HepG2 (cell line): ENCODE results near the gene ZCCHC7. TPM values are rescaled to one million over a fixed set of nuclear protein-coding genes. Genes with fewer than 3 reads are reported as not detected.
A peak's percentile ranks its signal among the peaks of the same experiment; 100 is the strongest.

Experiments
- ELF3 ChIP-seq: IDR thresholded peaks from 2 replicates; pipeline ENCODE4 v1.6.1; 2016; ENCODE audit warnings: missing genetic modification reagents, missing compliant biosample characterization
- FOXM1 ChIP-seq: sonication (generic); formaldehyde crosslinking; IDR thresholded peaks from 2 replicates; pipeline ENCODE4 v1.5.0; 2020; ENCODE audit warnings: missing genetic modification reagents
- IKZF1 ChIP-seq: fragments of 450-650 bp; IDR thresholded peaks from 2 replicates; pipeline ENCODE4 v1.7.1; 2016
- MNT ChIP-seq: fragments of 450-650 bp; IDR thresholded peaks from 2 replicates; pipeline ENCODE4 v1.6.1; 2016
- MYPOP ChIP-seq: sonication (generic); formaldehyde crosslinking; IDR thresholded peaks from 2 replicates; pipeline ENCODE4 v1.8.1; 2023; ENCODE audit warnings: mild to moderate bottlenecking, moderate library complexity, missing genetic modification reagents
- NR0B2 ChIP-seq: sonication (generic); formaldehyde crosslinking; IDR thresholded peaks from 2 replicates; pipeline ENCODE4 v1.4.0; 2020; ENCODE audit warnings: mild to moderate bottlenecking, missing genetic modification reagents
- SAP130 ChIP-seq: IDR thresholded peaks from 2 replicates; pipeline ENCODE4 v1.6.1; 2016; ENCODE audit warnings: low read depth
- TAF15 ChIP-seq: fragments of 200-400 bp; formaldehyde crosslinking; IDR thresholded peaks from one replicate; pipeline ENCODE4 v1.6.1; 2018; ENCODE audit warnings: mild to moderate bottlenecking, low read depth, low read length; ENCODE audit not compliant: poor library complexity, severe bottlenecking
- ZEB1 ChIP-seq: IDR thresholded peaks from 2 replicates; pipeline ENCODE4 v1.6.1; 2012; ENCODE audit warnings: mild to moderate bottlenecking, low read depth, inconsistent platforms; ENCODE audit not compliant: insufficient replicate concordance
- ZNF17 ChIP-seq: sonication (generic); formaldehyde crosslinking; IDR thresholded peaks from 2 replicates; pipeline ENCODE4 v1.5.0; 2020; ENCODE audit warnings: mild to moderate bottlenecking, missing genetic modification reagents
- ZNF205 ChIP-seq: IDR thresholded peaks from 2 replicates; pipeline ENCODE4 v1.6.1; 2018; ENCODE audit warnings: missing biosample characterization, missing genetic modification reagents
- ZNF263 ChIP-seq: sonication (generic); formaldehyde crosslinking; IDR thresholded peaks from 2 replicates; pipeline ENCODE4 v1.4.0; 2020; ENCODE audit warnings: missing genetic modification reagents
- ZNF430 ChIP-seq: sonication (generic); formaldehyde crosslinking; IDR thresholded peaks from 2 replicates; pipeline ENCODE4 v1.9.0; 2021; ENCODE audit warnings: mild to moderate bottlenecking, missing genetic modification reagents
- ZNF552 ChIP-seq: sonication (generic); formaldehyde crosslinking; IDR thresholded peaks from 2 replicates; pipeline ENCODE4 v1.9.0; 2022; ENCODE audit warnings: missing genetic modification reagents, mild to moderate bottlenecking, borderline replicate concordance
- ZNF644 ChIP-seq: IDR thresholded peaks from 2 replicates; pipeline ENCODE4 v1.6.1; 2016; ENCODE audit warnings: low read depth
- ZNF782 ChIP-seq: sonication (generic); formaldehyde crosslinking; IDR thresholded peaks from 2 replicates; pipeline ENCODE4 v1.4.0; 2020; ENCODE audit warnings: missing genetic modification reagents, mild to moderate bottlenecking, borderline replicate concordance
- ZNF879 ChIP-seq: sonication (generic); formaldehyde crosslinking; IDR thresholded peaks from 2 replicates; pipeline ENCODE4 v1.8.1; 2023; ENCODE audit warnings: missing genetic modification reagents
- ZNF891 ChIP-seq: sonication (generic); formaldehyde crosslinking; IDR thresholded peaks from 2 replicates; pipeline ENCODE4 v1.5.0; 2020; ENCODE audit warnings: mild to moderate bottlenecking, missing genetic modification reagents
- polyA plus RNA-seq, 8 experiments: library from polyadenylated mRNA; depleted of rRNA in 3 of 8; stranded (reverse) in 7 of 8; unstranded in 1 of 8; fragments of >200 nt; fragmentation: Illumina TruSeq in 4 of 8; extraction: Trizol in 4 of 8; gene quantifications; 2 replicates each; pipeline versions ENCODE4 v1.2.1 to v1.2.3, GENCODE V29; 2011 to 2016; ENCODE audit warnings: low read depth in 4 of 8, missing spikeins in 1 of 8, mixed read lengths in 1 of 8; ENCODE audit not compliant: insufficient read depth in 1 of 8
- total RNA-seq, 5 experiments: library from RNA; depleted of rRNA; stranded (reverse); fragments of >200 nt; fragmentation: Illumina TruSeq; extraction: Trizol; gene quantifications; 2 replicates each; pipeline ENCODE4 v1.2.3, GENCODE V29; 2016; ENCODE audit warnings: low read depth in 1 of 5
- TF ChIP-seq, protein P1 (sequence below): fragments of 450-650 bp; IDR thresholded peaks from 2 replicates; pipeline ENCODE4 v1.6.1; 2017; ENCODE audit warnings: mild to moderate bottlenecking
- TF ChIP-seq, protein P2 (sequence below): IDR thresholded peaks from 2 replicates; pipeline ENCODE4 v1.4.0; 2020; ENCODE audit warnings: mild to moderate bottlenecking, missing genetic modification reagents

Gene ZCCHC7
- total and polyA plus RNA-seq, 2 of the 13 experiments (the other 11 are each of a cell fraction or from before 2014, with no cell fraction given) = 13.6 to 19.3 TPM

DNA sequence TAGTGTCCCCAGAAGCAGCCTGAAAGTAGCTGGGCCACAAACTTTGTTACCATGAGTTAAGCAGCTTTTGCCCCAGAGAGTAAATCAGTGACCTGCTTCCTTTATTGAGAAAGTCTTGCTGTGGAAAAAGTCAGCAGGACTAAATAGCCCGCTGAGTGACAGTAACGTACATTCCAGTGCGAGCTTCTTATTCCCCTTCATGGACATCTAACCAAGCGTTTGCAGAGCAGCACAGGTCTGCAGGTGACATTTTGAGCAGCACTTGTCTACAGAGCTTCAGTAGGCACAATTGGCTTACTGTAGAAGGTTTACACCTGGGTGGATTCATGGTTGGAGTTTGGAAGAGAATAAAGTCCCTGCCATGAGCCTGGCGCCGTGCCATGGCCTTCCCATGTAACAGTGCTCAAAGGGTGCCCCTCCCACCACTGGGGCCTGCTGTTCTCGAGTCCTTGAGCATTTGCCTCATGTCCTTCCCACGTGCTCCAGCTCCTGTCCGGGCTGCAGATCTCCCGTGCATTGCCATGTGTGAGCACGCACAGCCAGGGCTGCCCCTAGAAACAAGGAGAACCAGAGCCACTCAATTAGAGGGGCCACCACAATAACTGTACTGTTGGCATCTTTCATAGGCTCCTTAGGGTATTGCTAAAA is 260.8 kb downstream of the ZCCHC7 start (continued):
- TF ChIP-seq MNT (peak; percentile 50), TAF15 (no peak), ZNF17 (CRISPR knock-in tag) (no peak), SAP130 (peak; percentile 65), ZNF552 (0 out of 2 replicates have a peak, but pooled peaks have one; percentile 35), ZNF782 (CRISPR knock-in tag) (peak; percentile 40; the same call in 1 of the 2 replicates), ZNF430 (peak; percentile 88; the same call in 1 of the 2 replicates), NR0B2 (CRISPR knock-in tag) (0 out of 2 replicates have a peak, but pooled peaks have one; percentile 64), ELF3 (peak; percentile 53; the same call in 1 of the 2 replicates), MYPOP (peak; percentile 80; the same call in 1 of the 2 replicates), ZNF879 (CRISPR knock-in tag) (peak; percentile 62; the same call in 1 of the 2 replicates), ZNF891 (CRISPR knock-in tag) (peak; percentile 69; the same call in 1 of the 2 replicates), ZNF644 (CRISPR knock-in tag) (peak; percentile 57), FOXM1 (CRISPR knock-in tag) (no peak), ZNF263 (CRISPR knock-in tag) (peak; percentile 58), ZEB1 (no peak), IKZF1 (no peak), ZNF205 (0 out of 2 replicates have a peak, but pooled peaks have one; percentile 45)
- TF ChIP-seq, protein P1, sequence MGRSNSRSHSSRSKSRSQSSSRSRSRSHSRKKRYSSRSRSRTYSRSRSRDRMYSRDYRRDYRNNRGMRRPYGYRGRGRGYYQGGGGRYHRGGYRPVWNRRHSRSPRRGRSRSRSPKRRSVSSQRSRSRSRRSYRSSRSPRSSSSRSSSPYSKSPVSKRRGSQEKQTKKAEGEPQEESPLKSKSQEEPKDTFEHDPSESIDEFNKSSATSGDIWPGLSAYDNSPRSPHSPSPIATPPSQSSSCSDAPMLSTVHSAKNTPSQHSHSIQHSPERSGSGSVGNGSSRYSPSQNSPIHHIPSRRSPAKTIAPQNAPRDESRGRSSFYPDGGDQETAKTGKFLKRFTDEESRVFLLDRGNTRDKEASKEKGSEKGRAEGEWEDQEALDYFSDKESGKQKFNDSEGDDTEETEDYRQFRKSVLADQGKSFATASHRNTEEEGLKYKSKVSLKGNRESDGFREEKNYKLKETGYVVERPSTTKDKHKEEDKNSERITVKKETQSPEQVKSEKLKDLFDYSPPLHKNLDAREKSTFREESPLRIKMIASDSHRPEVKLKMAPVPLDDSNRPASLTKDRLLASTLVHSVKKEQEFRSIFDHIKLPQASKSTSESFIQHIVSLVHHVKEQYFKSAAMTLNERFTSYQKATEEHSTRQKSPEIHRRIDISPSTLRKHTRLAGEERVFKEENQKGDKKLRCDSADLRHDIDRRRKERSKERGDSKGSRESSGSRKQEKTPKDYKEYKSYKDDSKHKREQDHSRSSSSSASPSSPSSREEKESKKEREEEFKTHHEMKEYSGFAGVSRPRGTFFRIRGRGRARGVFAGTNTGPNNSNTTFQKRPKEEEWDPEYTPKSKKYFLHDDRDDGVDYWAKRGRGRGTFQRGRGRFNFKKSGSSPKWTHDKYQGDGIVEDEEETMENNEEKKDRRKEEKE = no peak
- TF ChIP-seq, protein P2, sequence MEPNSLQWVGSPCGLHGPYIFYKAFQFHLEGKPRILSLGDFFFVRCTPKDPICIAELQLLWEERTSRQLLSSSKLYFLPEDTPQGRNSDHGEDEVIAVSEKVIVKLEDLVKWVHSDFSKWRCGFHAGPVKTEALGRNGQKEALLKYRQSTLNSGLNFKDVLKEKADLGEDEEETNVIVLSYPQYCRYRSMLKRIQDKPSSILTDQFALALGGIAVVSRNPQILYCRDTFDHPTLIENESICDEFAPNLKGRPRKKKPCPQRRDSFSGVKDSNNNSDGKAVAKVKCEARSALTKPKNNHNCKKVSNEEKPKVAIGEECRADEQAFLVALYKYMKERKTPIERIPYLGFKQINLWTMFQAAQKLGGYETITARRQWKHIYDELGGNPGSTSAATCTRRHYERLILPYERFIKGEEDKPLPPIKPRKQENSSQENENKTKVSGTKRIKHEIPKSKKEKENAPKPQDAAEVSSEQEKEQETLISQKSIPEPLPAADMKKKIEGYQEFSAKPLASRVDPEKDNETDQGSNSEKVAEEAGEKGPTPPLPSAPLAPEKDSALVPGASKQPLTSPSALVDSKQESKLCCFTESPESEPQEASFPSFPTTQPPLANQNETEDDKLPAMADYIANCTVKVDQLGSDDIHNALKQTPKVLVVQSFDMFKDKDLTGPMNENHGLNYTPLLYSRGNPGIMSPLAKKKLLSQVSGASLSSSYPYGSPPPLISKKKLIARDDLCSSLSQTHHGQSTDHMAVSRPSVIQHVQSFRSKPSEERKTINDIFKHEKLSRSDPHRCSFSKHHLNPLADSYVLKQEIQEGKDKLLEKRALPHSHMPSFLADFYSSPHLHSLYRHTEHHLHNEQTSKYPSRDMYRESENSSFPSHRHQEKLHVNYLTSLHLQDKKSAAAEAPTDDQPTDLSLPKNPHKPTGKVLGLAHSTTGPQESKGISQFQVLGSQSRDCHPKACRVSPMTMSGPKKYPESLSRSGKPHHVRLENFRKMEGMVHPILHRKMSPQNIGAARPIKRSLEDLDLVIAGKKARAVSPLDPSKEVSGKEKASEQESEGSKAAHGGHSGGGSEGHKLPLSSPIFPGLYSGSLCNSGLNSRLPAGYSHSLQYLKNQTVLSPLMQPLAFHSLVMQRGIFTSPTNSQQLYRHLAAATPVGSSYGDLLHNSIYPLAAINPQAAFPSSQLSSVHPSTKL (CRISPR knock-in tag) = peak; percentile 79
